GM20000 (cell line): ENCODE results near the gene CACNA1D.
A peak's percentile ranks its signal among the peaks of the same experiment; 100 is the strongest.

Experiments
- DNase-seq: peaks from one replicate; pipeline ENCODE4 v3.0.0; 2012; ENCODE audit warnings: low spot score
- TF ChIP-seq, protein P1 (sequence below): IDR thresholded peaks from 2 replicates; pipeline ENCODE4 v1.5.1; 2012; ENCODE audit warnings: mild to moderate bottlenecking, control low read depth; ENCODE audit errors: extremely low read depth, missing control alignments

The CACNA1D gene

DNA sequence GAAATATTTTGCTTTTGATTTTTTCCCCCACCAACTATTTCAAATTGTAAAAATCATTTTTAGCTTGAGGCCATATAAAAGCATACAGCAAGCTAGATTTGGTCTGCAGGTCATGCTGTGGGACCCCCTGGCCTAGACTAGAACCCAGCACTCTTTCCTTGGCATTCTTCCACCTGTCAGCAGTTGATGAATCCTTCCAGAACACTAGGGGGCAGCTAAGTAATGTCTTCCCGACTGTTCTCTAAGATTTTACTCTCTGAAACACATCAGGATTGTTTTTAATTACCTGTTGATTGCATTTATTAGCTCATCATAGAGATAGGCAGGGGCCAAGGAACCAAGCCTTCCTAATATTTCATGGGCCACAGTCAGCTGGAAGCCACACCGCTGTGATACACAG is 174.5 kb downstream of the CACNA1D start:
- TF ChIP-seq, protein P1, sequence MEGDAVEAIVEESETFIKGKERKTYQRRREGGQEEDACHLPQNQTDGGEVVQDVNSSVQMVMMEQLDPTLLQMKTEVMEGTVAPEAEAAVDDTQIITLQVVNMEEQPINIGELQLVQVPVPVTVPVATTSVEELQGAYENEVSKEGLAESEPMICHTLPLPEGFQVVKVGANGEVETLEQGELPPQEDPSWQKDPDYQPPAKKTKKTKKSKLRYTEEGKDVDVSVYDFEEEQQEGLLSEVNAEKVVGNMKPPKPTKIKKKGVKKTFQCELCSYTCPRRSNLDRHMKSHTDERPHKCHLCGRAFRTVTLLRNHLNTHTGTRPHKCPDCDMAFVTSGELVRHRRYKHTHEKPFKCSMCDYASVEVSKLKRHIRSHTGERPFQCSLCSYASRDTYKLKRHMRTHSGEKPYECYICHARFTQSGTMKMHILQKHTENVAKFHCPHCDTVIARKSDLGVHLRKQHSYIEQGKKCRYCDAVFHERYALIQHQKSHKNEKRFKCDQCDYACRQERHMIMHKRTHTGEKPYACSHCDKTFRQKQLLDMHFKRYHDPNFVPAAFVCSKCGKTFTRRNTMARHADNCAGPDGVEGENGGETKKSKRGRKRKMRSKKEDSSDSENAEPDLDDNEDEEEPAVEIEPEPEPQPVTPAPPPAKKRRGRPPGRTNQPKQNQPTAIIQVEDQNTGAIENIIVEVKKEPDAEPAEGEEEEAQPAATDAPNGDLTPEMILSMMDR = peak; percentile 31
- DNase-seq = peak; percentile 19

DNA sequence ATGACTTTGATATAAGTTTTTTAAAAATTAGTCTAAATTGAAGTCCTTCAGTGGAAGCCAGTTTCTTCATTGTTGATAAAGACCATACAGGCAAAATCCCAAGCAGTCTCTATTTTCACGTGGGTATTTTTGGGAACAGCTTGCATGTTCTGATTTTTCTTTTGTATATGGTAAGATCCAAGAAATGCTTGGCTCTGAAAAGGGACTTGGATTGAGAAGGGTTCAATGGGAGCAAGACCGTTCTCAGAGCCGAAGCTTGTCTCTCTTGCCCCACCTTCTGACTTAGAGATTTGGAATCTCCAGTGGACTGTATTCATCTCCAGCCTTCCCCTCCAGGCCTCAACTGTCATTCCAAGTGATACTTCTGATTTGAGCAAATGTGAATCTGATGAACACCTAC is 176.3 kb downstream of the CACNA1D start:
- TF ChIP-seq, protein P1 = no peak
- no peak for DNase-seq

DNA sequence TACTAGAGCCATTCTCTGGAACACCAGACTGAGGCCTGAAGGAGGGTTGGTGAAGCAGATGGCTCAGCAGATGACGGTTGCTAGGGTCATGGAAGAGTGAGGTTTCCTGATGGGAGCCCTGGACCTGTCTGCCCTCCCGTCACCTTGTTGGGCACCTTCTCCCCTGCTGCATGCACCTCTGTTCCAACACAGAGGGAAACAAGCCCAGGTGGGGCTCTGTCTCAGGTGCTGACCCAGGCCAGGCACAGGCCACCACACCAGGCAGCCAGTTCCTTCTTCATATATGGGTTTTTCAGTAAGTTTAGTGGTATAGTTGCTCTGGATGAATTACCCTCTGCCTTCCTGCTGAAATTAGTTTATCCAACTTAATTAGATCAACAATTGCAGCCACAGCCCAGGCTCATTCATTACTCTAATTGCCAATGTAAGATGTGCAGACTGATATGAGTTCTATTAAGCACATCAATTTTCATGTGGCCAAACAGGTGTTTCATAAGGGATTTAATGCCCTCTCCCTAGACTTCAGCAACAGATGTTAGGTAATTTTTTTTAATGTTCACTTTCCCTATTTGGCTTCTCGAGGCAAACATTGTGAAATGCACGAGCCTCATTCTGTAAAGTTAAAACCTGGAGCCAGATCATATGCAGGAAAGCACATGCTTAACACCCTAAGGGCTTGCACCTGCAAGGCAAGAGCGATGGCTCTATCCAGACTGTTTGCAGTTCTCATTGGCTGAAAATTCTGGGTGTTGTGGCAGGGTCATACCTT is 177.0 kb downstream of the CACNA1D start:
- TF ChIP-seq, protein P1 = no peak
- no peak for DNase-seq

DNA sequence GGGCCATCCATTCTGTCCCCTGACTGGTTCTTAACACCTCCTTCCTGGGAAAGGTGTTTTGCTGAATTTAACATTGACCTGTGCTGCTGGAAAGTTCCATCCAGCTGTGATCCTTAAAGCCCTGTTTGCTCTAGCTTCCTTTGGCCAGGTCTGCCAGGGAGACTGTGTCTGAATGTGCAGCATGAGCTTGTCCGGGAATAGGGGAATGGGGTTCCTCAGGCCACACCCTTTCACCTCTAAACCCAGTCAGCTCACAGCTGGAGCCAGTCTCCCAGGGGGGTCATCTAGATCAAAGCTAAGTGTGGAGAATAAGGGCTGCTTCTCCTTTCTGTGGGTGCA is 177.5 kb downstream of the CACNA1D start:
- DNase-seq = no peak
- TF ChIP-seq, protein P1 = no peak

DNA sequence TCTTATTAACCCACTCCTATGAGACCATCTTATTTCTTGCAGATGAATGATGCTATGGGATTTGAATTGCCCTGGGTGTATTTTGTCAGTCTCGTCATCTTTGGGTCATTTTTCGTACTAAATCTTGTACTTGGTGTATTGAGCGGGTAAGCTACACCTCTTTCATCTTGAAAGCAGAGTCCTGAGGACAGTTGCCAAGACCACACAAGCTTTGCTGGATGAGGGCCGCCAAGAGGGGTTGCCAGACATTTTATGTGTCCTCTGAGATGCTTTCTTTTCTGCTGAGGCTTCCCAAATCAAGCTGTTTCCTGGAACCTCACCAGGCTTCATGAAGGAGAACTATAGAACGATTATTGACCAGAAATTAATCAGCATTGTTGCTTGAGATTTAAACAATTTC is 178.6 kb downstream of the CACNA1D start:
- TF ChIP-seq, protein P1 = no peak
- no peak for DNase-seq

DNA sequence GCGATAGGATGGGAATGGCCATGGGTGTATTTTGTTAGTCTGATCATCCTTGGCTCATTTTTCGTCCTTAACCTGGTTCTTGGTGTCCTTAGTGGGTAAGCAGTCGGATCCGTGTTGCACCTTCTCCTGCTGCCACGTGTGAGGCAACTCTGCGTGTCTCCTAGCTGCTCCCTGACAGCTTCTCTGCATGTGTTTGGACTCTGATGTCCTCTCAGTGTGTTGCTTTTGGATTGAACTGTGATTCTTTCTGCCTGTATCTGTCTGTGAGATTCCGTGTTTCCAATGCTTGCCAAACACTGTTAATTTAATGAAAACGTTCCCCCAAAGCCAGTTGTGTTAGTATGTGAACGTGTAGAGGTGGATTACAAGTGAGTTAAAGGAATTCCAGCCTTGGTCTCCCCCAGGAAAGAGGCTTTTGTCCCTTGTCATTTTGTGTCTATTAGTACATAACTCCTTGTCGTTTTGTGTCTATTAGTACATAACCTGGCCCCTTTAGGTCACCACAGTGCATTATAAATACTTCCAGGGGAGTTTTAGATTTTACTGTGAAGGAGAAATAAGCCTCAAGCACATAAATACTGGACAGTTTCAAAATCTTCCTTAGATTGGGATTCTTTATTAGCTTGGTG is 179.4 kb downstream of the CACNA1D start:
- TF ChIP-seq, protein P1 = no peak
- DNase-seq = no peak

DNA sequence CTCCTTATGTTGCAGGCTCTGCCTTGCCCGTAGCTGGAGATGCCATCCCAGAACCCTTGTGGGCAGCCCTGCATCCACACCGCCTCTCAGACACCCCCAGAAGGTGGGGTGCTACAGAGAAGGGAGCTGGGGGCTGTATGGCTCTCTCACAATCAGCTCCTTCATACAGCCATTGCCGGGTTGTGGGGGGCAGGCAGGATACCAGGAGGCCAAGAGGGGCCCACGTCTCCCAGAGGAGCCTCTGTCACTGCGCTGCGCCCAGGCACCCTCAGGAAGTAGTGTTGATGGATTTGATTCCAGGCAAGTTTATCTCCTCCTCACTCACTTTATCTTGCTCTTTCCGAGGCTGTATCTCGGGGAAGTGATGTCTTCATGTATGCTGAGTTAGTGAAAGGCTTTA is 180.2 kb downstream of the CACNA1D start:
- TF ChIP-seq, protein P1 = no peak
- DNase-seq = no peak
